Measurements from ENCODE around the gene ARID5B.

DNA sequence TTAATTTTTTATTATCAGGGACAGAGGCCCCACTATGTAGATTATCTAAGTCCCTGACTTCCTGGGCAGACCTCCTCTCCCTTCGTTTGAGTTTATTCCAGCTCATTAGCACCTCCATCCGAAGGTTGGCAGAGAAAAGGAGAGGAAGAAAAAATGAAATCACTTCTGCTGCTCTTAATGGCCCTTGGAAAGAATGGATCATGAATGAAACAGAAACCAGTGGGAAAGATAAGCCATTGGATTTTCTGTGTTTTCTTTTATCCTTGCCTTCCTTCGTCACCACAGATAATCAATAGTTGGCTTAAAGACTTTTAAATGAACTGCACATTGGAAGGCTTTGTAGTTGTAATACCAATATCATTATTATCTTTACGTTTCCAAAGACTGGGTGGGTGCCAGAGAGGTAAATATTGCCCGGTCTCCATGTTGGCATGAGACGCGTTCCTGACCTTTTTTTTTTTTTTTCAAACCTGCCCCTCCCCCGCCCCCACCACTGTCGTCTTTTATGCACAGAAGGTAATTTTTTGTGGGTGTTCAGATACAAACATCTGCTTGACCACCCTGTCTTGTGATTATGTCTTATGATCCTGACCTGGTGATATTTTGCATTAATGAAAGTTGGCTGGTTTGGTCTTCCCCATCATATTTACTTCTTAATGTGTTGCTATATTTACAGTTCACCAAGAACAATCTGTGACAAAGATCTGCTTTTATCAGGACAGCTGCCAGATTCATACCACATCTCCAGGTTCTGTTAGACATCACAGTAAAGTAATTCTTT, 116.8 kb downstream of the ARID5B start:
- TF ChIP-seq, protein P1, sequence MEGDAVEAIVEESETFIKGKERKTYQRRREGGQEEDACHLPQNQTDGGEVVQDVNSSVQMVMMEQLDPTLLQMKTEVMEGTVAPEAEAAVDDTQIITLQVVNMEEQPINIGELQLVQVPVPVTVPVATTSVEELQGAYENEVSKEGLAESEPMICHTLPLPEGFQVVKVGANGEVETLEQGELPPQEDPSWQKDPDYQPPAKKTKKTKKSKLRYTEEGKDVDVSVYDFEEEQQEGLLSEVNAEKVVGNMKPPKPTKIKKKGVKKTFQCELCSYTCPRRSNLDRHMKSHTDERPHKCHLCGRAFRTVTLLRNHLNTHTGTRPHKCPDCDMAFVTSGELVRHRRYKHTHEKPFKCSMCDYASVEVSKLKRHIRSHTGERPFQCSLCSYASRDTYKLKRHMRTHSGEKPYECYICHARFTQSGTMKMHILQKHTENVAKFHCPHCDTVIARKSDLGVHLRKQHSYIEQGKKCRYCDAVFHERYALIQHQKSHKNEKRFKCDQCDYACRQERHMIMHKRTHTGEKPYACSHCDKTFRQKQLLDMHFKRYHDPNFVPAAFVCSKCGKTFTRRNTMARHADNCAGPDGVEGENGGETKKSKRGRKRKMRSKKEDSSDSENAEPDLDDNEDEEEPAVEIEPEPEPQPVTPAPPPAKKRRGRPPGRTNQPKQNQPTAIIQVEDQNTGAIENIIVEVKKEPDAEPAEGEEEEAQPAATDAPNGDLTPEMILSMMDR (IDR thresholded peaks at IDR 0.05; ENCODE audit: poor library complexity, severe bottlenecking), result no peak
- no peak for TF ChIP-seq EZH2 (IDR thresholded peaks at IDR 0.05; ENCODE audit: borderline replicate concordance, insufficient read depth, low read length, poor library complexity, severe bottlenecking)
- TF ChIP-seq POLR2AphosphoS5 (IDR thresholded peaks at IDR 0.05), result peak; percentile 39
- TF ChIP-seq, protein P2, sequence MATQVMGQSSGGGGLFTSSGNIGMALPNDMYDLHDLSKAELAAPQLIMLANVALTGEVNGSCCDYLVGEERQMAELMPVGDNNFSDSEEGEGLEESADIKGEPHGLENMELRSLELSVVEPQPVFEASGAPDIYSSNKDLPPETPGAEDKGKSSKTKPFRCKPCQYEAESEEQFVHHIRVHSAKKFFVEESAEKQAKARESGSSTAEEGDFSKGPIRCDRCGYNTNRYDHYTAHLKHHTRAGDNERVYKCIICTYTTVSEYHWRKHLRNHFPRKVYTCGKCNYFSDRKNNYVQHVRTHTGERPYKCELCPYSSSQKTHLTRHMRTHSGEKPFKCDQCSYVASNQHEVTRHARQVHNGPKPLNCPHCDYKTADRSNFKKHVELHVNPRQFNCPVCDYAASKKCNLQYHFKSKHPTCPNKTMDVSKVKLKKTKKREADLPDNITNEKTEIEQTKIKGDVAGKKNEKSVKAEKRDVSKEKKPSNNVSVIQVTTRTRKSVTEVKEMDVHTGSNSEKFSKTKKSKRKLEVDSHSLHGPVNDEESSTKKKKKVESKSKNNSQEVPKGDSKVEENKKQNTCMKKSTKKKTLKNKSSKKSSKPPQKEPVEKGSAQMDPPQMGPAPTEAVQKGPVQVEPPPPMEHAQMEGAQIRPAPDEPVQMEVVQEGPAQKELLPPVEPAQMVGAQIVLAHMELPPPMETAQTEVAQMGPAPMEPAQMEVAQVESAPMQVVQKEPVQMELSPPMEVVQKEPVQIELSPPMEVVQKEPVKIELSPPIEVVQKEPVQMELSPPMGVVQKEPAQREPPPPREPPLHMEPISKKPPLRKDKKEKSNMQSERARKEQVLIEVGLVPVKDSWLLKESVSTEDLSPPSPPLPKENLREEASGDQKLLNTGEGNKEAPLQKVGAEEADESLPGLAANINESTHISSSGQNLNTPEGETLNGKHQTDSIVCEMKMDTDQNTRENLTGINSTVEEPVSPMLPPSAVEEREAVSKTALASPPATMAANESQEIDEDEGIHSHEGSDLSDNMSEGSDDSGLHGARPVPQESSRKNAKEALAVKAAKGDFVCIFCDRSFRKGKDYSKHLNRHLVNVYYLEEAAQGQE (IDR thresholded peaks at IDR 0.05; ENCODE audit: borderline replicate concordance), result no peak
- no peak for TF ChIP-seq RAD21 (conservative IDR thresholded peaks at IDR 0.05)
- no peak for TF ChIP-seq TAF1 (IDR thresholded peaks at IDR 0.05; ENCODE audit: low read depth)
- TF ChIP-seq EP300 (conservative IDR thresholded peaks at IDR 0.05; ENCODE audit: poor library complexity, severe bottlenecking), result peak; percentile 76

All from neural cell (in vitro differentiated cells).